ENCODE results near the gene PRR11. TPM values are rescaled to one million over a fixed set of nuclear protein-coding genes. Genes with fewer than 3 reads are reported as not detected.

Gene PRR11
- total RNA-seq, 1 experiment from 2014 or later, result 39.8 TPM

DNA sequence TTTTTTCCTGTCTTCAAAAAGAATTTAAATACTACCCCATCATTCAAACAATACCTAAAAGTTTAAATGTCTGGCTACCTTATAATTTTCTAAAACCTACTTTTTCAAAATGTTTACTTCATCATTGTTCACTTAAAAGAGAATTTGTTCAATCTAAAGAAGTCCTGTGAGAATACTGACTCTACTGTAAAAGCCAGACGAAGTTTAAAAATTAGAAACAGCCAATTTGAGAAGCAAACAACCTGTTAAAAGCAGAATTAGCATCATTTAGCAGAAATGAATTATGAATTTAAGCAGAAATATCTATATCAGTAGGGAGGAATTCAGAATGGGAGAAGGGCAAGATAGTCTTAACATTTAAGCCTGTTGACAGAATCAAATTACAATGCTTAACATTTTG, 2.6 kb upstream of the PRR11 start:
- ATAC-seq, result no peak
- no peak for DNase-seq (ENCODE audit: low read depth, low spot score)
- Histone ChIP-seq H3K9me3 (ENCODE audit: control insufficient read depth, insufficient read depth, low read depth, low read length) (no peaks in the 10 kb centered on the region), H3K27ac (ENCODE audit: low read length) (peak overlapping the region; percentile 95), H3K4me3 (ENCODE audit: low read depth in 2 of 2, low read length in 2 of 2) (peak overlapping the region; percentile 80 to 86), H3K4me1 (ENCODE audit: control insufficient read depth, insufficient read depth, low read length) (peaks cover 19% of the 10 kb centered on the region), H3K27me3 (ENCODE audit: control insufficient read depth, insufficient read depth, low read length) (no peaks in the 10 kb centered on the region), H3K36me3 (ENCODE audit: control insufficient read depth, insufficient read depth, low read length) (peaks cover 7% of the 10 kb centered on the region)
- intact Hi-C loops (cut with micrococcal nuclease; ENCODE audit: unreplicated experiment), result no loop called here
- in situ Hi-C loops (cut with HindIII; ENCODE audit: low pct_unique_long_range_greater_than_20kb, low sequenced_read_pairs), result no loop called here
- ChIA-PET POLR2A (no interaction called here), CTCF (no interaction called here)
- TF ChIP-seq TCF7L2 (IDR thresholded peaks at IDR 0.05; ENCODE audit: low read depth, low read length), result no peak
- no peak for TF ChIP-seq SIN3A (IDR thresholded peaks at IDR 0.05; ENCODE audit: borderline replicate concordance, insufficient read depth, low read depth, low read length)
- TF ChIP-seq CTCF (IDR thresholded peaks at IDR 0.05), result no peak
- no peak for TF ChIP-seq POLR2AphosphoS5 (IDR thresholded peaks at IDR 0.05; ENCODE audit: low read depth, low read length)
- TF ChIP-seq, protein P1, sequence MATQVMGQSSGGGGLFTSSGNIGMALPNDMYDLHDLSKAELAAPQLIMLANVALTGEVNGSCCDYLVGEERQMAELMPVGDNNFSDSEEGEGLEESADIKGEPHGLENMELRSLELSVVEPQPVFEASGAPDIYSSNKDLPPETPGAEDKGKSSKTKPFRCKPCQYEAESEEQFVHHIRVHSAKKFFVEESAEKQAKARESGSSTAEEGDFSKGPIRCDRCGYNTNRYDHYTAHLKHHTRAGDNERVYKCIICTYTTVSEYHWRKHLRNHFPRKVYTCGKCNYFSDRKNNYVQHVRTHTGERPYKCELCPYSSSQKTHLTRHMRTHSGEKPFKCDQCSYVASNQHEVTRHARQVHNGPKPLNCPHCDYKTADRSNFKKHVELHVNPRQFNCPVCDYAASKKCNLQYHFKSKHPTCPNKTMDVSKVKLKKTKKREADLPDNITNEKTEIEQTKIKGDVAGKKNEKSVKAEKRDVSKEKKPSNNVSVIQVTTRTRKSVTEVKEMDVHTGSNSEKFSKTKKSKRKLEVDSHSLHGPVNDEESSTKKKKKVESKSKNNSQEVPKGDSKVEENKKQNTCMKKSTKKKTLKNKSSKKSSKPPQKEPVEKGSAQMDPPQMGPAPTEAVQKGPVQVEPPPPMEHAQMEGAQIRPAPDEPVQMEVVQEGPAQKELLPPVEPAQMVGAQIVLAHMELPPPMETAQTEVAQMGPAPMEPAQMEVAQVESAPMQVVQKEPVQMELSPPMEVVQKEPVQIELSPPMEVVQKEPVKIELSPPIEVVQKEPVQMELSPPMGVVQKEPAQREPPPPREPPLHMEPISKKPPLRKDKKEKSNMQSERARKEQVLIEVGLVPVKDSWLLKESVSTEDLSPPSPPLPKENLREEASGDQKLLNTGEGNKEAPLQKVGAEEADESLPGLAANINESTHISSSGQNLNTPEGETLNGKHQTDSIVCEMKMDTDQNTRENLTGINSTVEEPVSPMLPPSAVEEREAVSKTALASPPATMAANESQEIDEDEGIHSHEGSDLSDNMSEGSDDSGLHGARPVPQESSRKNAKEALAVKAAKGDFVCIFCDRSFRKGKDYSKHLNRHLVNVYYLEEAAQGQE (IDR thresholded peaks at IDR 0.05; ENCODE audit: insufficient read depth in 1 of 2, low read depth in 2 of 2, low read length in 1 of 2), result no peak
- no TSS peak for BruUV-seq (replicated peaks)

GRCh38 chr17:59154292-59154720, 1.2 kb upstream of the PRR11 start:
- peak overlapping the region; percentile 95 for H3K27ac ChIP-seq (ENCODE audit: low read length)
- peaks cover 7% of the 10 kb centered on the region for H3K36me3 ChIP-seq (ENCODE audit: control insufficient read depth, insufficient read depth, low read length)
- H3K4me1 ChIP-seq (ENCODE audit: control insufficient read depth, insufficient read depth, low read length), result peaks cover 28% of the 10 kb centered on the region
- no peak for DNase-seq (ENCODE audit: low read depth, low spot score)
- CTCF ChIA-PET, result no interaction called here
- intact Hi-C loops (cut with micrococcal nuclease; ENCODE audit: unreplicated experiment), result no loop called here
- H3K27me3 ChIP-seq (ENCODE audit: control insufficient read depth, insufficient read depth, low read length), result no peaks in the 10 kb centered on the region
- ATAC-seq, result peak; percentile 15
- in situ Hi-C loops (cut with HindIII; ENCODE audit: low pct_unique_long_range_greater_than_20kb, low sequenced_read_pairs), result no loop called here
- TSS peak; percentile 86 for BruUV-seq (replicated peaks)
- POLR2A ChIA-PET, result interaction anchor here (0.6 to 2.1 kb wide), 2 partner anchors 47 to 98 kb away, joined by 7 to 9 read pairs; partner anchors contain the start of gene TRIM37
- H3K9me3 ChIP-seq (ENCODE audit: control insufficient read depth, insufficient read depth, low read depth, low read length), result no peaks in the 10 kb centered on the region
- peak overlapping the region; percentile 80 to 86 for H3K4me3 ChIP-seq (ENCODE audit: low read depth in 2 of 2, low read length in 2 of 2)
- TF ChIP-seq, protein P1 (IDR thresholded peaks at IDR 0.05; ENCODE audit: insufficient read depth in 1 of 2, low read depth in 2 of 2, low read length in 1 of 2), result no peak
- no peak for TF ChIP-seq CTCF (IDR thresholded peaks at IDR 0.05)
- TF ChIP-seq POLR2AphosphoS5 (IDR thresholded peaks at IDR 0.05; ENCODE audit: low read depth, low read length), result 0 out of 2 replicates have a peak, but pooled peaks have one; percentile 35
- TF ChIP-seq TCF7L2 (IDR thresholded peaks at IDR 0.05; ENCODE audit: low read depth, low read length), result no peak
- no peak for TF ChIP-seq SIN3A (IDR thresholded peaks at IDR 0.05; ENCODE audit: borderline replicate concordance, insufficient read depth, low read depth, low read length)
